ENCODE data around the gene ITGAL.
"Not testable (repeated sequence)": the region's sequence is repeated elsewhere in the genome, so short reads cannot be mapped to it uniquely, and the experiment has no call there.

Gene ITGAL

DNA sequence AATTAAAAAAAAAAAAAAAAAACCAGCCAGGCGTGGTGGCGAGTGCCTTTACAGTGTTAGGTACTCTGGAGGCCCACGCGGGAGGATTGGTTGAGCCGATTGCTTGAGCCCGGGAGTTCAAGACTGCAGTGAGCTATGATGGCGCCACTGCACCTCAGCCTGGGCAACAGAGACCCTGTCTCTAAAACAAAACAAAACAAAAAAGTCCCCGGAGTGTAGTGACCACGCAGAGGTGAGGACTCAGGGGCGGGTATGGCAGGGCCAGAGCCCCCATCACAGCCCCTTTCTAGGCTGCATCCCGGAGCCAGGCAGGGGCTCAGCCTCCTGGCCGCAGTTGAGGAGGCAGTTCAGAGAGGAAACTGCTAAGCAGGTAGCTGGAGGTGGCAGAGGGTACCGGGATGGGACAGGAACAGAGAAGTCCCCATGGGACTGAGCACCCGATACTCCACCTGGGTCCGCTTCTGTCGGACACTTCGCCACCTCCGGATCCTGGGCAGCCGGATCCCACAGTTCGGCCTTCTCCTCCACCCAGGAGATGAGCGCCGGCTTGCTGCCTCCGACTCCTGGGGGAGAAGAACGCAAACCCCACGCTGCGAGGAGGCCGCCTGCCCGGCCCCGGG is 61.3 kb downstream of the ITGAL start:
- Histone ChIP-seq H3K4me3 (ENCODE audit: low read depth, low read length) (peak overlapping the region; percentile 72), H3K36me3 (replicated peaks) (no peaks in the 10 kb centered on the region), H3K27ac (peak overlapping the region; percentile 80), H3K27me3 (replicated peaks) (no peaks in the 10 kb centered on the region)
- in situ Hi-C loops (cut with HindIII; ENCODE audit: low pct_ligation_motif_present, low sequenced_read_pairs), result no loop called here
- TF ChIP-seq, protein P1, sequence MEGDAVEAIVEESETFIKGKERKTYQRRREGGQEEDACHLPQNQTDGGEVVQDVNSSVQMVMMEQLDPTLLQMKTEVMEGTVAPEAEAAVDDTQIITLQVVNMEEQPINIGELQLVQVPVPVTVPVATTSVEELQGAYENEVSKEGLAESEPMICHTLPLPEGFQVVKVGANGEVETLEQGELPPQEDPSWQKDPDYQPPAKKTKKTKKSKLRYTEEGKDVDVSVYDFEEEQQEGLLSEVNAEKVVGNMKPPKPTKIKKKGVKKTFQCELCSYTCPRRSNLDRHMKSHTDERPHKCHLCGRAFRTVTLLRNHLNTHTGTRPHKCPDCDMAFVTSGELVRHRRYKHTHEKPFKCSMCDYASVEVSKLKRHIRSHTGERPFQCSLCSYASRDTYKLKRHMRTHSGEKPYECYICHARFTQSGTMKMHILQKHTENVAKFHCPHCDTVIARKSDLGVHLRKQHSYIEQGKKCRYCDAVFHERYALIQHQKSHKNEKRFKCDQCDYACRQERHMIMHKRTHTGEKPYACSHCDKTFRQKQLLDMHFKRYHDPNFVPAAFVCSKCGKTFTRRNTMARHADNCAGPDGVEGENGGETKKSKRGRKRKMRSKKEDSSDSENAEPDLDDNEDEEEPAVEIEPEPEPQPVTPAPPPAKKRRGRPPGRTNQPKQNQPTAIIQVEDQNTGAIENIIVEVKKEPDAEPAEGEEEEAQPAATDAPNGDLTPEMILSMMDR (IDR thresholded peaks at IDR 0.05; ENCODE audit: low read depth, low read length, missing control alignments), result no peak
- no peak for DNase-seq

GRCh38 chr16:30534368-30535105 is 62.0 kb downstream of the ITGAL start, which contains the start of gene ZNF747:
Gene ZNF747 (minus strand): TSS chr16:30534858. CDS start chr16:30534679, 179 bp downstream.
- DNase-seq, result peak; percentile 54
- peak within 1 kb of the TSS; percentile 72 for H3K4me3 ChIP-seq (ENCODE audit: low read depth, low read length)
- H3K36me3 ChIP-seq (replicated peaks), result no peaks in the 10 kb centered on the region
- TF ChIP-seq, protein P1 (IDR thresholded peaks at IDR 0.05; ENCODE audit: low read depth, low read length, missing control alignments), result no peak
- in situ Hi-C loops (cut with HindIII; ENCODE audit: low pct_ligation_motif_present, low sequenced_read_pairs), result no loop called here
- no peaks in the 10 kb centered on the region for H3K27me3 ChIP-seq (replicated peaks)
- H3K27ac ChIP-seq, result peak within 1 kb of the TSS; percentile 80

- peak overlapping the region; percentile 72 for H3K4me3 ChIP-seq (ENCODE audit: low read depth, low read length)
- TF ChIP-seq, protein P1 (IDR thresholded peaks at IDR 0.05; ENCODE audit: low read depth, low read length, missing control alignments), result no peak
- no peaks in the 10 kb centered on the region for H3K36me3 ChIP-seq (replicated peaks)
- peak overlapping the region; percentile 80 for H3K27ac ChIP-seq
- H3K27me3 ChIP-seq (replicated peaks), result no peaks in the 10 kb centered on the region
- in situ Hi-C loops (cut with HindIII; ENCODE audit: low pct_ligation_motif_present, low sequenced_read_pairs), result no loop called here
- peak; percentile 1 for DNase-seq
These were observed 62.7 kb downstream of the ITGAL start for GRCh38 chr16:30535106-30535776.

GRCh38 chr16:30535777-30536190 is 63.2 kb downstream of the ITGAL start:
- Histone ChIP-seq H3K4me3 (ENCODE audit: low read depth, low read length) (peak overlapping the region; percentile 72), H3K27me3 (replicated peaks) (no peaks in the 10 kb centered on the region), H3K27ac (no peak overlapping the region), H3K36me3 (replicated peaks) (no peaks in the 10 kb centered on the region)
- DNase-seq, result peak; percentile 55
- in situ Hi-C loops (cut with HindIII; ENCODE audit: low pct_ligation_motif_present, low sequenced_read_pairs), result no loop called here
- TF ChIP-seq, protein P1 (IDR thresholded peaks at IDR 0.05; ENCODE audit: low read depth, low read length, missing control alignments), result peak; percentile 83

DNA sequence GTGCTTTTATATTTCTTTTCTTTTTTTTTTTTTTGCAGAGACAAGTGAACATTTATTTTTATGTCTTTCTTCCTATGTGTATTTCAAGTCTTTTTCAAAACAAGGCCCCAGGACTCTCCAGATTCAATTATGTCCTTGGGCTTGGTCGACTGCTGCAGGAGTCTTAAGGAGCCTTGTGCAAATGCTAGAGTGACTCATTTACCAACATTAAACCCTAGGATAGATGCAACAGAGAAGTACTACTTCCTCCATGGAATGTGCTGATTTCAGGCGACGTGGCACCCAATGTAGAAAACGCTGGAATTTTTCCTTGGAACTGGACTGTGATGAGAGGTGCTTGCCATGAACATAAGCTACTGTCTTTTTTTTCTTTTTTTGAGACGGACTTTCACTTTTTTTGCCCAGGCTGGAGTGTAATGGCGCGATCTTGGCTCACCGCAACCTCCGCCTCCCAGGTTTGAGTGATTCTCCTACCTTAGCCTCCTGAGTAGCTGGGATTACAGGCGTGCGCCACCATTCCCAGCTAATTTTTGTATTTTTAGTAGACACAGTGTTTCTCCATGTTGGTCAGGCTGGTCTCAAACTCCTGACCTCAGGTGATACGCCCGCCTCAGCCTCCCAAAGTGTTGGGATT is 64.0 kb downstream of the ITGAL start:
- DNase-seq; H3K27ac ChIP-seq; in situ Hi-C loops (cut with HindIII; ENCODE audit: low pct_ligation_motif_present, low sequenced_read_pairs): not testable (repeated sequence)

More for the DNA sequence above, 64.0 kb downstream of the ITGAL start:
- not testable (repeated sequence) for H3K36me3 ChIP-seq (replicated peaks); H3K4me3 ChIP-seq (ENCODE audit: low read depth, low read length); H3K27me3 ChIP-seq (replicated peaks)

Measured in brain microvascular endothelial cell (primary cell).